DOHH2 (cell line): ENCODE data around the gene GRIP2.

Experiments used
- H3F3A ChIP-seq: fragments of 200-600 bp; sonication (generic), shearing (Covaris generic); 2 replicates; pipeline ENCODE4 v1.6.0; 2016; ENCODE audit warnings: antibody characterized with exemption, mild to moderate bottlenecking; ENCODE audit not compliant: control insufficient read depth, insufficient read depth
- H3K27ac ChIP-seq: fragments of 200-600 bp; sonication (generic); 2 replicates; pipeline ENCODE4 v1.5.1; 2014; ENCODE audit warnings: low read depth, mild to moderate bottlenecking, low read length, moderate library complexity
- H3K27me3 ChIP-seq: fragments of 200-600 bp; sonication (generic); 2 replicates; pipeline ENCODE4 v1.6.1; 2014; ENCODE audit warnings: mild to moderate bottlenecking, low read length, mixed read lengths; ENCODE audit not compliant: control insufficient read depth
- H3K36me3 ChIP-seq: fragments of 200-600 bp; sonication (generic); 2 replicates; pipeline ENCODE4 v1.6.1; 2014; ENCODE audit warnings: mild to moderate bottlenecking, low read length, moderate library complexity, mixed read lengths; ENCODE audit not compliant: control insufficient read depth
- H3K4me1 ChIP-seq: fragments of 200-600 bp; sonication (generic); 2 replicates; pipeline ENCODE4 v1.6.1; 2014; ENCODE audit warnings: mild to moderate bottlenecking, low read length, mixed read lengths; ENCODE audit not compliant: control insufficient read depth
- H3K4me2 ChIP-seq: fragments of 200-600 bp; sonication (generic); 2 replicates; pipeline ENCODE4 v1.6.0; 2014; ENCODE audit warnings: mild to moderate bottlenecking, low read length, moderate library complexity
- H3K4me3 ChIP-seq: fragments of 200-600 bp; sonication (generic); 2 replicates; pipeline ENCODE4 v1.5.1; 2014; ENCODE audit warnings: mild to moderate bottlenecking, low read length, mixed read lengths
- H3K79me2 ChIP-seq: fragments of 200-600 bp; sonication (generic); 2 replicates; pipeline ENCODE4 v1.6.1; 2014; ENCODE audit warnings: mild to moderate bottlenecking, low read length, mixed read lengths; ENCODE audit not compliant: control insufficient read depth
- H3K9me2 ChIP-seq: fragments of 200-600 bp; sonication (generic); replicated peaks from 2 replicates; pipeline ENCODE4 v1.6.1; 2014; ENCODE audit warnings: mild to moderate bottlenecking, low read length, mixed read lengths; ENCODE audit not compliant: control insufficient read depth
- H3K9me3 ChIP-seq: fragments of 200-600 bp; sonication (generic); 2 replicates; pipeline ENCODE4 v1.6.1; 2014; ENCODE audit warnings: antibody characterized with exemption, low read length, mixed read lengths; ENCODE audit not compliant: control insufficient read depth, insufficient read depth
- H4K20me1 ChIP-seq: fragments of 200-600 bp; sonication (generic); 2 replicates; pipeline ENCODE4 v1.6.0; 2014; ENCODE audit warnings: low read depth, mild to moderate bottlenecking, antibody characterized with exemption, low read length, moderate library complexity; ENCODE audit not compliant: control insufficient read depth, insufficient read depth
- EZH2phosphoT487 ChIP-seq: fragments of 200-600 bp; sonication (generic); IDR thresholded peaks from 2 replicates; pipeline ENCODE4 v1.6.1; 2017; ENCODE audit warnings: borderline replicate concordance, mild to moderate bottlenecking, antibody characterized with exemption, low read length, moderate library complexity, mixed read lengths
- TF ChIP-seq, protein P1 (sequence below): fragments of 200-600 bp; sonication (generic); IDR thresholded peaks from one replicate; pipeline ENCODE4 v1.5.1; 2014; ENCODE audit warnings: antibody characterized with exemption, mild to moderate bottlenecking, low read depth, low read length; ENCODE audit not compliant: poor library complexity, severe bottlenecking

Gene GRIP2

DNA sequence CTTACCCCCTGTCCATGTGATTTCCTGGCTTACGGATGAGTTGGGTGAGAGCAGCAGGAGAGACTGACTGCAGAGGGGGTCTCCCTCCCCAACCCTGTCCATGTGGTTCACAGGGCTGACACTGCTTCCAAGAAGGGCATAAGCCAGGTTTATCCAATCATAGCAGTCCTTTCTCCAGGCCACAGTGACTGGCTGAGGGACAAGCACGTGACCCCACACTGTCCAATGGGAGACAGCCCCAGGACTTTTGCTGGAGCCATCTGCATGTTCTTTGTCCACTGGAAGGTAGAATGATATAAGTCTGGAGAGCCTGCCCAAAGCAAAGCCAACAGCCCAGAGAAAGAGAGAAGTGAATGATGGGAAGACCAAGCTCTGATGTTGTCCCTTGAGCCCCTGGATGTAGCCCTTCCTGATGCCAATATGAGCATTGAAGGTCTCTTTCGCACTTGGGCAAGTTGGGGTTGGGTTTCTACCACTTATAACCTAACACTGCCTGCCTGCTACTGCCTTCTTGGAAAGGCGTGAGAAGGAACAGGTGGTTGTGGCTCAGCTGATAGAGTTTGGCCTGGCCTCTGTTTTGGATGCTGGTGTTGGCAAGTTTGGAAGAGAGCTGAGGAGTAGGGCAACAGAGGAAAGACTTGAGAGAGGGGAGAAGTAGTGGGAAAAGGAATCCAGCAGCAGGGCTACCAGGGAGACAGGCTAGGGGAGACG lies 41.3 kb upstream of the GRIP2 start:
- H3K4me1 ChIP-seq: no peaks in the 10 kb centered on the region
- H3K9me2 ChIP-seq: no peaks in the 10 kb centered on the region
- no peaks in the 10 kb centered on the region for H3F3A ChIP-seq
- no peaks in the 10 kb centered on the region for H3K9me3 ChIP-seq
- H3K4me2 ChIP-seq: no peak overlapping the region
- H3K4me3 ChIP-seq: no peak overlapping the region
- TF ChIP-seq, protein P1, sequence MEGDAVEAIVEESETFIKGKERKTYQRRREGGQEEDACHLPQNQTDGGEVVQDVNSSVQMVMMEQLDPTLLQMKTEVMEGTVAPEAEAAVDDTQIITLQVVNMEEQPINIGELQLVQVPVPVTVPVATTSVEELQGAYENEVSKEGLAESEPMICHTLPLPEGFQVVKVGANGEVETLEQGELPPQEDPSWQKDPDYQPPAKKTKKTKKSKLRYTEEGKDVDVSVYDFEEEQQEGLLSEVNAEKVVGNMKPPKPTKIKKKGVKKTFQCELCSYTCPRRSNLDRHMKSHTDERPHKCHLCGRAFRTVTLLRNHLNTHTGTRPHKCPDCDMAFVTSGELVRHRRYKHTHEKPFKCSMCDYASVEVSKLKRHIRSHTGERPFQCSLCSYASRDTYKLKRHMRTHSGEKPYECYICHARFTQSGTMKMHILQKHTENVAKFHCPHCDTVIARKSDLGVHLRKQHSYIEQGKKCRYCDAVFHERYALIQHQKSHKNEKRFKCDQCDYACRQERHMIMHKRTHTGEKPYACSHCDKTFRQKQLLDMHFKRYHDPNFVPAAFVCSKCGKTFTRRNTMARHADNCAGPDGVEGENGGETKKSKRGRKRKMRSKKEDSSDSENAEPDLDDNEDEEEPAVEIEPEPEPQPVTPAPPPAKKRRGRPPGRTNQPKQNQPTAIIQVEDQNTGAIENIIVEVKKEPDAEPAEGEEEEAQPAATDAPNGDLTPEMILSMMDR: no peak
- TF ChIP-seq EZH2phosphoT487: no peak
- no peaks in the 10 kb centered on the region for H4K20me1 ChIP-seq
- peaks cover 18% of the 10 kb centered on the region for H3K27me3 ChIP-seq
- no peak overlapping the region for H3K27ac ChIP-seq
- H3K79me2 ChIP-seq: no peaks in the 10 kb centered on the region
- no peaks in the 10 kb centered on the region for H3K36me3 ChIP-seq

DNA sequence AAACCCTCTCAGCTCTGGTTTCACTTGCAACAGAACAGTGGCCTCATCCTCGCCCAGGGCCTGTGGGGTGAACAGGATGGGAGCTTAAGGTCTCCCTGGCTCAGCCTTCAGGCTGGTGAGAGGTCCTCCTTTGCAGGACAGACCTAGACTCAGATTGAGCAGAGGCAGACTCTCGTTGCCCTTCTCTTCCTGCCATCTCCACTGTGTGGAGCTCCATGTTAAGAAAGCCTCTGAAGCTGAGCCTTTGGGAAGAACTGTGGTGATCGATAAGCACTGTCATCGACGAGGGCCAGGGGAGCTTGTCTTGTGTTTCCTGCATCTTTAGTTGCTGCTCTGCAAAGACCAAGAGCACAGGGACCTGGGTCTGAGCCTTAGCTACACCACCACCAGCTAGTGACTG lies 37.8 kb upstream of the GRIP2 start:
- H3K9me2 ChIP-seq: no peaks in the 10 kb centered on the region
- no peaks in the 10 kb centered on the region for H3K9me3 ChIP-seq
- no peaks in the 10 kb centered on the region for H3F3A ChIP-seq
- no peak overlapping the region for H3K4me3 ChIP-seq
- no peaks in the 10 kb centered on the region for H3K4me1 ChIP-seq
- no peak overlapping the region for H3K4me2 ChIP-seq
- no peak for TF ChIP-seq EZH2phosphoT487
- TF ChIP-seq, protein P1: no peak
- H3K36me3 ChIP-seq: no peaks in the 10 kb centered on the region
- peaks cover 15% of the 10 kb centered on the region for H3K27me3 ChIP-seq
- H4K20me1 ChIP-seq: no peaks in the 10 kb centered on the region
- H3K79me2 ChIP-seq: no peaks in the 10 kb centered on the region
- H3K27ac ChIP-seq: no peak overlapping the region

DNA sequence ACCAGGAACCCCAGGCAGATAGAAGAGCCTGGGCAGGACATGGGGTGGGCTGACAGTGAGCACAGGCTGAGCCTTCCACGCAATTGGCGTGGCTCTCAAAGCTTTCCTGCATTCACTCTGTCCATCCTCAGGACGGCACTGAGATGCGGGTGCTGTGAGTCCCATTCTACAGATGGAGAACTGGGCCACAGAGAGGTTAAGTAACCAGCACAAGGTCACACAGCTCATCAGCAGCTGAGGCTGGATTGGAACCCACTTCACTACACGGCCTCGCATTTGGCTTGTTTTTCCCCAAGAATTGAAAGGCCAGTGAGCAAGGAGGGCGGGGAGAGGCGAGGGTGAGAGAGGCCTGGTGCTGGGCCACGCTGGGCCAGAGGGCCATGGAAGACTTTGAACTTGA lies 36.0 kb upstream of the GRIP2 start:
- Histone ChIP-seq H3F3A (no peaks in the 10 kb centered on the region), H3K36me3 (no peaks in the 10 kb centered on the region), H3K27me3 (peaks cover 7% of the 10 kb centered on the region; the same call in 1 of the 2 replicates), H3K4me3 (no peak overlapping the region), H3K4me2 (no peak overlapping the region), H3K4me1 (no peaks in the 10 kb centered on the region), H3K9me2 (no peaks in the 10 kb centered on the region), H3K79me2 (no peaks in the 10 kb centered on the region), H3K27ac (no peak overlapping the region), H3K9me3 (no peaks in the 10 kb centered on the region), H4K20me1 (no peaks in the 10 kb centered on the region)
- TF ChIP-seq EZH2phosphoT487: no peak
- TF ChIP-seq, protein P1: no peak
